HL-60/S4 treated with phorbol 12-myristate 13-acetate at 8.2 ng/mL for 4 days and 3 days (cell line): ENCODE results near the gene ARHGDIG.

Experiments
- in situ Hi-C: fragments of 300-500 bp; cut with MboI; formaldehyde crosslinking; loops from 2 replicates; pipeline ENCODE4 v1.15.0; 2022; ENCODE audit warnings: low sequenced_read_pairs

The ARHGDIG gene

GRCh38 chr16:279531-279930 is 860 bp upstream of the ARHGDIG start:
- in situ Hi-C loops, result no loop called here

DNA sequence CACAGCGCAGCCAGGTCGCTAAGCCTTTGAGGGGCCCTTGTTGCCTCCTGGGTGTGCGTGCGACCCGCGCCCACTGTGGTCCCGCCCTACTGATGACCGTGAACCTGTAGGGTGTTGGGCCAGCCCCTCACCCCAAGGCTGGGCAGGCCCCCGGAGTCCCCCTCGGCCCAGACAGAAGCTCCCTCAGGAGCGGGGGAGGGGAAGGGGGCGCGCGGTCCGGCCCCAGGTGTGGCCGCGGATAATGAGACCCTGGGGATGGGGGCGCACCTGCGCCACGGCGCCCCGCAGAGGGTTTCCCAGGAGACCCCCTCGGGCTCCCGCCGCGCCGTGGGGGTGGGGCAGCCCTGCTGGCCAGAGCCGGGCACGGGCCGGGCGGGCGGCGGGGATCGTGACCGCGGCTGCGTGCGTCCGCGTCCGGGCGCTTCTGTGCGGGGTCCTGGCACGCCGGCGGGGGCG is 358 bp upstream of the ARHGDIG start:
- in situ Hi-C loops, result no loop called here

DNA sequence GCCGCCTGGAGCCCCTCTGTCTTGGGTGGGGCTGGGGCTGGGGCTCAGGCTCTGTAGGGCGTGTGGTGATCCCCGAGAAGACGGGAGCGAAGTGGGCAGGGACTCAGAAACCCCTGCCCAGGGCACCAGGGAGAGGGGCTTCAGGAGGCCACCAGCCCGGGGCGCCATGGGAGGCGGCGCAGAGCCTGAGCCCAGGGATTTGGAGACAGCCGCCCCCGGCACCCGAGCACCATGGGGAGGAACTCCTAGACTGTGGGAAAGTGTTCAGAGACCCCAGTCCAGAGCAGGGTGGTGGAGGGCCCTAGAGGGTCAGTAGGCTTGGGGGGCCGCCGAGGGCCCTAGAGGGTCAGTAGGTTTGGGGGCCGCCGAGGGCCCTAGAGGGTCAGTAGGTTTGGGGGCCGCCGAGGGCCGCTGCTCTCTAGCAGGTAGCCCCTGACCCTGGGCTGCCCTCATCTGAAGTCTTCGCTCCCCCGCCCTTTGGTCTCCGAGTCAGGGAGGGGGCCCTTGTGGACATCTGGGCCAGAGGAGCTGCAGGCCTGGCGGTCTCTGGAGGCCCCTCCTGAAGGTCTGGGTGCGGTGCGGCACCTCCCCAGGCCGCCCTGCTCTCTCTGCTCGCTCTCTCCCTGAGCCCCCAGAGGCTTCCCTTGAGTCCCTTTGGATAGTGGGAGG is 734 bp downstream of the ARHGDIG start:
- in situ Hi-C loops, result no loop called here

DNA sequence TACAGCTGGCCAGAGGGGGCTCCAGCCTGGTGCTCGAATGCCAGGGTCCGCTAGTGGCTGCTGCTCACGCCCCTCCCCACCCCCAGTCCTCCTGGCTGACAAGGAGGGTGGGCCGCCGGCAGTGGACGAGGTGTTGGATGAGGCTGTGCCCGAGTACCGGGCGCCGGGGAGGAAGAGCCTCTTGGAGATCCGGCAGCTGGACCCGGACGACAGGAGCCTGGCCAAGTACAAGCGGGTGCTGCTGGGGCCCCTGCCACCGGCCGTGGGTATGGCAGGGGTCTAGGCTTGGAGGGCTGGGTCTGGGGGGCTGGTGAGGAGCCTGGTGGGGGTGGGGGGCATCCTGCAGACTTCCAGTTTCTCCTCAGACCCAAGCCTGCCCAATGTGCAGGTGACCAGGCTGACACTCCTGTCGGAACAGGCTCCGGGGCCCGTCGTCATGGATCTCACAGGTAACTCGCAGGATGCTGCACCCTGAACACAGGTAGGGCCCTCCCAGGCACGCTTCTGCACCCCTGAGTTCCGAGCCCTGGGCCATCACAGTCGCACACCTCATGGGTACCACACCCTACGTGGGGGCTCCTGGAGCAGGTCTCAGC is 1.4 kb downstream of the ARHGDIG start:
- in situ Hi-C loops, result no loop called here

GRCh38 chr16:282491-282890 is 2.1 kb downstream of the ARHGDIG start:
- in situ Hi-C loops, result no loop called here

DNA sequence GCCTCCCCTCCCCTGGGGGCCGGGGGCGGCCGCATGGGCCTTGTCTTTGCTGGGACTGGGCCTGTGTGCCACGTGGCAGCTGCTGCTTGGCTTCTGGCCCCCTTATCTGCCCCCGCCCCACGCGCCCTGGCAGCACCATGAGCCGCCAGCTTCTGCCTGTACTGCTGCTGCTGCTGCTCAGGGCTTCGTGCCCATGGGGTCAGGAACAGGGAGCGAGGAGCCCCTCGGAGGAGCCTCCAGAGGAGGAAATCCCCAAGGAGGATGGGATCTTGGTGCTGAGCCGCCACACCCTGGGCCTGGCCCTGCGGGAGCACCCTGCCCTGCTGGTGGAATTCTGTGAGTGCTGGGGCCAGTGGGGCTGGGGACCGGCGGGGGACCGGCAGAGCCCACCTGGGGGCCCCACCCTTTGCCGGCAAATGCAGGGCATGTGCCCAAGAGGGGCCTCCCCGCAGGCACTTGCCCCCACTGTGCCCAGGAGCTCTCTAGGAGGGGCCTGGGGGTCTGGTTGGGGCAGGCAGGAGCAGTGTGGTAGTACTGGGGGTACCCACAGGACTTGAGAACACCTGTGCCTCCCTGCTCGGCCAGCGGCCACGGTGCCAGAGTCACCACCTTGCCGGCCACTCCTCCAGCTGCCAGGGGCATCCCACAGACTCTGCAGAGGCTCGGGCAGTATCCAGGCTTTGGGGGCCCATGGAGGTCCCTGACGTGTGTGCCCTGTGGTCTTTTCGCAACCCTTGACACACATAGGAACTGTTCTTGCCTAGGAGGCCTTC is 2.8 kb downstream of the ARHGDIG start, which contains the start of gene PDIA2:
Gene PDIA2 (plus strand): TSS at position 132 of the 773 bp plus-strand sequence. CDS start 6 bp downstream, at position 138.
- in situ Hi-C loops, result no loop called here

DNA sequence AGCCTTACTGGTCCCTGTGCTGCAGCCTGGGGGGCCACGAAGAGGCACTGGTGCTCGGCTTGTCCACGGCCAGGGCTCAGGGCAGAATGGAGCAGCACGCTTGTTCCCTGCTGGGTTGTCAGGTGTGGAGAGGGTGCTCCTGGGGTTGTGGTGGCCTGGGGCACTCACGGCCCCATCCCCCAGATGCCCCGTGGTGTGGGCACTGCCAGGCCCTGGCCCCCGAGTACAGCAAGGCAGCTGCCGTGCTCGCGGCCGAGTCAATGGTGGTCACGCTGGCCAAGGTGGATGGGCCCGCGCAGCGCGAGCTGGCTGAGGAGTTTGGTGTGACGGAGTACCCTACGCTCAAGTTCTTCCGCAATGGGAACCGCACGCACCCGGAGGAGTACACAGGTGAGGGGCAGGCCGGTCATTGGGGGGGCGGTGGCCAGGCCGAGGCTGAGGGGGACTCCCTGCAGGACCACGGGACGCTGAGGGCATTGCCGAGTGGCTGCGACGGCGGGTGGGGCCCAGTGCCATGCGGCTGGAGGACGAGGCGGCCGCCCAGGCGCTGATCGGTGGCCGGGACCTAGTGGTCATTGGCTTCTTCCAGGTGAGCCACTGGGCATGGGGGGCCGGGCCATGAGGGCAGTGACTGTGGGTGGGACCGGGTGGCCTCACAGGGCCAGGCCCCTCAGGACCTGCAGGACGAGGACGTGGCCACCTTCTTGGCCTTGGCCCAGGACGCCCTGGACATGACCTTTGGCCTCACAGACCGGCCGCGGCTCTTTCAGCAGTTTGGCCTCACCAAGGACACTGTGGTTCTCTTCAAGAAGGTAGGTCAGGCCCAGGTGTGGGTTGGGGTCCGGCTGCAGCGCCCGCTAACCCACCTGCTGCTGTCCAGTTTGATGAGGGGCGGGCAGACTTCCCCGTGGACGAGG is 4.1 kb downstream of the ARHGDIG start:
- in situ Hi-C loops, result no loop called here

DNA sequence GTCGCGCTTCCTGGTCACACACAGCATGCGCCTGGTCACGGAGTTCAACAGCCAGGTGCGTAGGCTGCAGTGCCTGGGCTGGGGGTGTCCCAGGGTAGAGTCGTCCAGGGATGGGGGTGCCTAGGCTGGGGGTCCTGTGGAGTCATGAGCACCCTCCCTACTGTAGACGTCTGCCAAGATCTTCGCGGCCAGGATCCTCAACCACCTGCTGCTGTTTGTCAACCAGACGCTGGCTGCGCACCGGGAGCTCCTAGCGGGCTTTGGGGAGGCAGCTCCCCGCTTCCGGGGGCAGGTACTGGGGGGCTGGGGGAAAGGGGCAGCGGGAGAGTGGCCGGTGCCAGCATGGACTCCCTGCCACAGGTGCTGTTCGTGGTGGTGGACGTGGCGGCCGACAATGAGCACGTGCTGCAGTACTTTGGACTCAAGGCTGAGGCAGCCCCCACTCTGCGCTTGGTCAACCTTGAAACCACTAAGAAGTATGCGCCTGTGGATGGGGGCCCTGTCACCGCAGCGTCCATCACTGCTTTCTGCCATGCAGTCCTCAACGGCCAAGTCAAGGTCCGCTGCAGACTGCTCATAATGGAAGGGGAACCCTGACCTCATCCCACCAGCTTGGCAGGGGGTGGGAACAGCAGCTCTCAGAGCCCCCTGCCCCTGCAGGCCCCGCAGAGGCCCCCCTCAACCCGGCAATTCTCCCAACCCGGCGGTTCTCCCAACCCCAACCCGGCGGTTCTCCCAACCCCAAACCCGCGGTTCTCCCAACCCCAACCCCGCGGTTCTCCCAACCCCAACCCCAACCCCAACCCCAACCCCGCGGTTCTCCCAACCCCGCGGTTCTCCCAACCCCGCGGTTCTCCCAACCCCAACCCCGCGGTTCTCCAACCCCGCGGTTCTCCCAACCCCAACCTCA is 5.0 kb downstream of the ARHGDIG start:
- in situ Hi-C loops, result no loop called here

DNA sequence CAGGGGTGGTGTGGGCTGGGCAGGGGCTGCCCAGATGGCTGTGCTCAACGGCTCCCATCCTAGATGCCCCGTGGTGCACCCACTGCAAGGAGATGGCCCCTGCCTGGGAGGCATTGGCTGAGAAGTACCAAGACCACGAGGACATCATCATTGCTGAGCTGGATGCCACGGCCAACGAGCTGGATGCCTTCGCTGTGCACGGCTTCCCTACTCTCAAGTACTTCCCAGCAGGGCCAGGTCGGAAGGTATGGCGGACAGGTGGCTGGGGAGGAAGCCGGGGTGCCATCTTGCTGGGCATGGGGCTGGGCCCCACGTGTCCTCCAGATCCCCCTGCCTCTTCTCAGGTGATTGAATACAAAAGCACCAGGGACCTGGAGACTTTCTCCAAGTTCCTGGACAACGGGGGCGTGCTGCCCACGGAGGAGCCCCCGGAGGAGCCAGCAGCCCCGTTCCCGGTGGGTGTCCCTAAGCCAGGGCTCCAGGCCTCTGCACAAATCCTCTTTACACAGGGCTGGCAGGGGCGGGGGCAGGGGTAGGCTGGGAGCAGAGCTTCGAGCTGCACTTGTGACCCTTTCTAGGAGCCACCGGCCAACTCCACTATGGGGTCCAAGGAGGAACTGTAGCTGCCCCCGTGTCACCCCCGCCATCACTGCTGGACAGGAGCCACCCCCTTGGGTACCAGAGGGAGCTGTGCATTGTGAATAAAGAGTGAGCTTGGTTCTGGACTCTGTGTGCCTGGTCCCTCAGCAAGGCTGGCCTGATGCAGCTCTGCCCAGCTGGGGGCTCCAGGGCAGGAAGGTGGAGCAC is 6.3 kb downstream of the ARHGDIG start:
- in situ Hi-C loops, result no loop called here

GRCh38 chr16:287298-287811 is 7.0 kb downstream of the ARHGDIG start:
- in situ Hi-C loops, result no loop called here

DNA sequence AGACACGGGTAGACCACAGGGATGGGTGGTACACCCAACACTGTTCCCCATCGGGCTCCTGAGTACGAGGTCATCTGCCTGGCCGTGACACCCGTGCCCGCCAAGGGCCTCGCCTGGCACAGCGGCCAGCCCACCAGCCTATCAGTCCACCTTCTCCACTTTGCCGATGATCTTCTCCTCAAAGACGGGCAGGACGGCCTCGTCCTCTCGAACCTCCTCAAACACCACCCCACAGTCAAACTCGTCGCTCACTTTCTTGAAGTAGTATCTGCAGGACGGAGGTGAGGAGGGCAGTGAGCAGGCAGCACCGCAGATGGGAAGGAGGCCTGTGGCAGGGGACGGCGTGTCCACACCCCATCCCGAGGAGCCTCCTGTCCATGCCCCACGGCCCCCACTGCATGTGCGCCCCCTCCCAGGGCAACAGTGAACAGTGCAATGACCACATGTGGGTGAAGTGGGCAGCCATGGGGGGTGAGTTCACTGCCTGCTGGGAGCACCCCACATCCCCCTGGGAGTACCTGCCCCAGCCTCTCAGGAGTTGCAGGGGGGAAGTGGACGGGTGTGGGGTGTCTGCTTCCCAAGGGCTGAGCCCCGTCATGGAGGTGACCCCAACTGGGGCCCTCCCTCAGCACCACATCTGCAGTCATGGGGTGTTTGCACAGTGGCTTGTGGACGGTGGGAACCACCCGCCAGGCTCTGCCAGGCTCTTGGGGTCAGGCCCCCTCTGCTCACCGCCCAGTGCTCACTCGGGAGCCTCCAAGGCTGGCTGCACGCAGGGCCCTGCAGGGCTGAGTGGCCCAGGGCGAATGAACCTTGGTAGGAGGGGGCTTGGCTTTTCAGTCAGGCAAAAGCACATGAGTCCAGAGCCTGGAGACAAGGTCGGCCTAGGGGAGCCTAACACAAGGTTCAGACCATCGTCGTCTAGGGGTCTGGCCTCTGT is 7.9 kb downstream of the ARHGDIG start:
- in situ Hi-C loops, result no loop called here

GRCh38 chr16:289395-289997 is 9.1 kb downstream of the ARHGDIG start:
- in situ Hi-C loops, result no loop called here

GRCh38 chr16:290015-290680 is 9.8 kb downstream of the ARHGDIG start:
- in situ Hi-C loops, result no loop called here

DNA sequence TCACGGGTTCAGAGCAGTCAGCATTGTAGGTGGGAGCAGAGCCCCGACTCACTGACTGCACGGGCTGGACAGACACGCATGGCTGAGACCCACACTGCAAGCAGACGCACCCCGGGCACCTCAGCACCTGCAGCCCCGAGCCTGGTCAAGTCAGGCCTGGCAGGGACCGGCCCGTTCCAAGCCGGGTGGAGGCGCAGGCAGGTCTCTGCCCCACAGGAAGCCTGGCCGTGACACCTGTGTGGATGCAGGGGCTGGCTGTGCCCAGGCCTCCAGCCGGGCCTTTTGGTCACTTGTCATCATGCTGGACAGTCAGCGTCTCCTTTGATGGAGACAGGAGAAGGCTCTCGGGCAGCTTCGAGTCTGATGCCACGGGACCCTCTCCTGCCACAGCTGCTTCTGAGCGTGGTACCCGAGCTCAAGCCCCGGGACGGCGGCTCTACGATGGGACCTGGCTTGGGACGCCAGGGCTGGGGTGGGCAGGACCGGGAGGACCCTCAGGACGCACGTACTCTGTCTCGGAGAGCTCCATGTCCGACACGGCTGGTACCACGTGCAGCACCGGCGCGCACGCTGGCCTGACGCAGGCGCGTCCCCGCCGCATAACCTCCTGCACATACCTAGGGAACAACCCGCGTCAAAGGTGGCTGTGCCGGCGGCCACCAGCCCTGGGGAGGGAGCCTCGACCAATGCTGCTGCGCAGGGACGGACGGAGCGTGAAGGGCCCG is 10.5 kb downstream of the ARHGDIG start:
- in situ Hi-C loops, result no loop called here

- in situ Hi-C loops, result no loop called here
Measured at GRCh38 chr16:291539-291938, 11.1 kb downstream of the ARHGDIG start.
